Heart left ventricle (tissue), 16 donors: ENCODE data around the gene PPA1. TPM values are rescaled to one million over a fixed set of nuclear protein-coding genes. Genes with fewer than 3 reads are reported as not detected.

Experiments used
- ATAC-seq, 4 donors: fragments of 200-7000 bp; cut with Tn5 transposase; one replicate each; pipeline ENCODE4 v1.9.1; 2020 to 2022; ENCODE audit warnings: moderate library complexity in 4 of 4, mild to moderate bottlenecking in 3 of 4, moderate number of reproducible peaks in 1 of 4
- DNase-seq, 5 donors: peaks; one replicate each; pipeline ENCODE4 v3.0.0-alpha.2; 2020
- H3K27ac ChIP-seq, 12 donors: fragments of 200-600 bp; sonication (generic) in 4 of 12; one replicate each; pipeline versions ENCODE4 v1.5.0 to v1.8.0; 2016 to 2022; ENCODE audit warnings: mild to moderate bottlenecking in 2 of 12
- H3K27me3 ChIP-seq, 9 donors: fragments of 200-600 bp; sonication (generic) in 2 of 9; one replicate each; pipeline versions ENCODE4 v1.5.1 to v1.8.0; 2016 to 2022; ENCODE audit warnings: mild to moderate bottlenecking in 3 of 9
- H3K36me3 ChIP-seq, 9 donors: fragments of 200-600 bp; sonication (generic) in 2 of 9; one replicate each; pipeline versions ENCODE4 v1.5.0 to v1.8.0; 2018 to 2022; ENCODE audit warnings: mild to moderate bottlenecking in 2 of 9
- H3K4me1 ChIP-seq, 12 donors: fragments of 200-600 bp; sonication (generic) in 4 of 12; one replicate each; pipeline versions ENCODE4 v1.5.0 to v1.8.0; 2016 to 2022; ENCODE audit warnings: mild to moderate bottlenecking in 3 of 12
- H3K4me3 ChIP-seq, 12 donors: fragments of 200-600 bp; sonication (generic) in 4 of 12; one replicate each; pipeline versions ENCODE4 v1.5.0 to v1.8.0; 2017 to 2022; ENCODE audit warnings: mild to moderate bottlenecking in 9 of 12, moderate library complexity in 4 of 12
- H3K9me3 ChIP-seq, 12 donors: fragments of 200-600 bp; sonication (generic) in 4 of 12; one replicate each; pipeline versions ENCODE4 v1.5.0 to v1.8.0; 2016 to 2022; ENCODE audit warnings: mild to moderate bottlenecking in 1 of 12
- POLR2A ChIP-seq, 2 donors: fragments of 450-650 bp; IDR thresholded peaks; one replicate each; pipeline ENCODE4 v1.6.1; 2017; ENCODE audit warnings: antibody characterized with exemption in 2 of 2, mild to moderate bottlenecking in 2 of 2, moderate library complexity in 2 of 2
- WGBS, 4 donors: extraction: QIAGEN DNeasy Blood & Tissue Kit in 2 of 4; methylation state at CpG; one replicate each; pipeline versions ENCODE4 v1.1.5 to v1.1.7; 2013 to 2018; 5-methylcytosine and 5-hydroxymethylcytosine counted together
- intact Hi-C, 10 donors: fragments of 100-400 bp; cut with DNase I; formaldehyde crosslinking; loops; one replicate each; pipeline versions ENCODE4 v1.11.1 to v1.14.2; 2022
- polyA plus RNA-seq, 2 donors: library from polyadenylated mRNA; stranded (reverse); fragments of 200-250 nt; gene quantifications; one replicate each; pipeline ENCODE4 v1.2.3, GENCODE V29; 2013
- total RNA-seq, 9 donors: library from RNA; depleted of rRNA in 2 of 9; stranded (reverse); fragments of >200 nt in 2 of 9; fragmentation: NEBNext Ultra II Directional in 3 of 9; extraction: Animal tissue kit (Norgen Biotek cat#: 25700) in 3 of 9; gene quantifications; one replicate each; pipeline versions ENCODE4 v1.1.0 to v1.2.4, GENCODE V29; 2016 to 2023
- TF ChIP-seq, protein P1 (sequence below), 12 donors: fragments of 200-600 bp; sonication (generic) in 4 of 12; IDR thresholded peaks; one replicate each; pipeline versions ENCODE4 v1.5.0 to v1.8.0; 2018 to 2022; ENCODE audit warnings: antibody characterized with exemption in 12 of 12, mild to moderate bottlenecking in 5 of 12
- donor health status: ischemic (EF 13 %, LVEDD 7.1; RV severe dilation, severe dysfunction).
- donor health status: healthy with polysubstance abuse.
- donor health status: DM: no; HTN: yes; CAD: no.
- donor health status: DM: no; HTN: no; CAD: no.
- donor health status: ischemic (EF 25% LVEDD 6.9; RV normal size, moderate dysfunction).
- donor health status: ischemic (EF 25% LVEDD 5.7; RV mildly dilated, moderate dysfunction).
- donor health status: healthy.
- donor health status: DM: yes; HTN: yes; CAD: no.
- donor health status: ischemic (EF 35%, LVEDD 5.7; RV mildly dilated, moderate dysfunction).
- donor health status: nonischemic (EF 11% LVEDD 7.7; RV severe dilation, severe dysfunction).
- donor health status: DM: yes; HTN: yes; CAD: no.
- donor health status: PGD.
- donor health status: ischemic (EF 29% LVEDD 5.4; RV normal size, mild dysfunction).
- donor health status: nonischemic (EF 23%, LVEDD 6.1; RV moderate dilation, normal function).

The PPA1 gene
- total and polyA plus RNA-seq, 11 donors = 61.1 to 151 (median 84.1) TPM

DNA sequence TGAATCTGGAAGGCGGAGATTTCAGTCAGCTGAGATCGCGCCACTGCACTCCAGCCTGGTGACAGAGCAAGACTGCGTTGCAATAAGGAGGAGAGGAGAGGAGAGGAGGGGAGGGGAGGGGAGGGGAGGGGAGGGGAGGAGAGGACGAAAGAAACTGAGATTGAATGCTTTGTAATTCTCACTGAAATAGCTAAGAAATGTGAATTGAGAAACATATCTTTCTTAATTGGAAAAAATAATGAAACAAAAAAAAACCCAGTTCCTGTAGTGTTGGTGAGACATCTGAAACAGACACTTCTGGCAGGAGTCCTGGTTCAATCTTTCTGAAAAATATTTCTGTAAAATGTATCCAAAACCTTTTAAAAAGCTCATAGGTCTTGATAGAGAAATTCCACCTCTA, 26.5 kb downstream of the PPA1 start:
- Histone ChIP-seq H3K4me3 (no peak overlapping the region), H3K27me3 (no peaks in the 10 kb centered on the region), H3K27ac (no peak overlapping the region), H3K4me1 (no peaks in the 10 kb centered on the region), H3K9me3 (no peaks in the 10 kb centered on the region), H3K36me3 (peaks cover 0 to 96% (median 85%) of the 10 kb centered on the region in 9 donors)
- 90 to 96% (median 92%) methylated on average over 5 of the region's 5 CpGs for WGBS, 4 donors
- no peak for DNase-seq
- no peak for TF ChIP-seq POLR2A (IDR thresholded peaks at IDR 0.05)
- TF ChIP-seq, protein P1, sequence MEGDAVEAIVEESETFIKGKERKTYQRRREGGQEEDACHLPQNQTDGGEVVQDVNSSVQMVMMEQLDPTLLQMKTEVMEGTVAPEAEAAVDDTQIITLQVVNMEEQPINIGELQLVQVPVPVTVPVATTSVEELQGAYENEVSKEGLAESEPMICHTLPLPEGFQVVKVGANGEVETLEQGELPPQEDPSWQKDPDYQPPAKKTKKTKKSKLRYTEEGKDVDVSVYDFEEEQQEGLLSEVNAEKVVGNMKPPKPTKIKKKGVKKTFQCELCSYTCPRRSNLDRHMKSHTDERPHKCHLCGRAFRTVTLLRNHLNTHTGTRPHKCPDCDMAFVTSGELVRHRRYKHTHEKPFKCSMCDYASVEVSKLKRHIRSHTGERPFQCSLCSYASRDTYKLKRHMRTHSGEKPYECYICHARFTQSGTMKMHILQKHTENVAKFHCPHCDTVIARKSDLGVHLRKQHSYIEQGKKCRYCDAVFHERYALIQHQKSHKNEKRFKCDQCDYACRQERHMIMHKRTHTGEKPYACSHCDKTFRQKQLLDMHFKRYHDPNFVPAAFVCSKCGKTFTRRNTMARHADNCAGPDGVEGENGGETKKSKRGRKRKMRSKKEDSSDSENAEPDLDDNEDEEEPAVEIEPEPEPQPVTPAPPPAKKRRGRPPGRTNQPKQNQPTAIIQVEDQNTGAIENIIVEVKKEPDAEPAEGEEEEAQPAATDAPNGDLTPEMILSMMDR (IDR thresholded peaks at IDR 0.05) = no peak
- ATAC-seq = no peak
- intact Hi-C loops = no loop called here

DNA sequence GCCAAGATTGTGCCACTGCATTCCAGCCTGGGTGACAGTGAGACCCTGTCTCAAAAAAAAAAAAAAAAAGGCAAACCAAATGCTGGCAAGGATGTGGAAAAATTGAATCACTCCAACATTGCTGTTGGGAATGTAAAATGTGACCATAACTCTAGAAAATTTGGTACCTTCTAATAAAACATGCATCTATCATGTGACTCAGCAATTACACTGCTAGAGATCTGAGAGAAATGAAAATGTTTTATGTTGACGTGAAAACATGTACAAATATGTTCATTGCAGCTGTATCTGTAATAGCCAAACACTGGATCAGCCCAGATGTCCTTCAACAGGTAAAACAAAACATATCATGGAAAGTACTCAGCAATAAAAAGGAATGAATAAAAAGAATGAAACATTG, 32.1 kb downstream of the PPA1 start:
- WGBS, 4 donors = 87 to 97% (median 94%) methylated on average over 1 of the region's 1 CpG
- no peaks in the 10 kb centered on the region for H3K4me1 ChIP-seq
- ATAC-seq (no peak), DNase-seq (no peak)
- TF ChIP-seq POLR2A (IDR thresholded peaks at IDR 0.05) = no peak
- TF ChIP-seq, protein P1 (IDR thresholded peaks at IDR 0.05) = no peak
- no peak overlapping the region for H3K27ac ChIP-seq
- no peak overlapping the region for H3K4me3 ChIP-seq
- no peaks in the 10 kb centered on the region for H3K27me3 ChIP-seq
- H3K9me3 ChIP-seq = peaks cover 0 to 9% (median 2%) of the 10 kb centered on the region in 12 donors
- intact Hi-C loops = no loop called here
- H3K36me3 ChIP-seq = peaks cover 0 to 81% (median 75%) of the 10 kb centered on the region in 9 donors

DNA sequence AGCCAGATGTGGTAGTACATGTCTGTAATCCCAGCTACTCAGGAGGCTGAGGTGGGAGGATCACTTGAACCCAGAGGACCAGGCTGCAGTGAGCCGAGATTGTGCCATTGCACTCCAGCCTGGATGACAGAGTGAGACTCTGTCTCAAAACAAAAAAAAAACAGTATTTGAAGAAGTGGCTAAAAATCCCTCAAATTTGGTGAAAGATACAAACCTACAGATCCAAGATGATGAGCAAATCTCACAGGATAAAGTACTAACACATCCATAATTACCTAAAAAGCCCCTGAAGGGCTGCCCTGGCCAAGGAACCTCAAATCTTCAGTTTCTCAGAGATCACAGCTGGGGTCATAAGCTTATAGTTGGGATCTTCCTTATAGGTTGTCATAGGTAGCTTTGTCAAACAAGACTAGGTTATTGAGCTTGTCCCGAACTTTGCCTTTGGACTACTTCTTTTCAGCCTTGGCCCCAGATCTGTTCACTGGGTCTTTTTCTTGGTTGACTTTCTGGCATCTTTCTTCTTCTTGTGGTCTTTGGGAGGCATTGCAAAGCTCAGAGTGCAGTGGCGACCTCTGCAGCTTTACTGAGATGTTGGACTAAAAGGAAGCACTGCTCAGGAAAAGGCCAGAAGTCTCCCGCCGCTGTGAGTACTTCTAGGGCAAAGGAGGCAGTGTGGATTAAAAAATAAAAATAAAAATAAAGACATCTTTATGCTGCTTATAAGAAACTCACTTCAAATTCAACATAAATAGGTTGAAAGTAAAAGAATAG, 34.3 kb downstream of the PPA1 start:
- no peak for DNase-seq
- no peaks in the 10 kb centered on the region for H3K27me3 ChIP-seq
- peaks cover 0 to 58% (median 53%) of the 10 kb centered on the region in 9 donors for H3K36me3 ChIP-seq
- H3K27ac ChIP-seq = no peak overlapping the region
- intact Hi-C loops = no loop called here
- WGBS, 4 donors = 96 to 99% (median 97%) methylated on average over 5 of the region's 5 CpGs
- no peak for ATAC-seq
- H3K4me3 ChIP-seq = no peak overlapping the region
- peaks cover 0 to 5% (median 0%) of the 10 kb centered on the region in 12 donors for H3K4me1 ChIP-seq
- H3K9me3 ChIP-seq = peaks cover 0 to 9% (median 2%) of the 10 kb centered on the region in 12 donors
- TF ChIP-seq POLR2A (IDR thresholded peaks at IDR 0.05) = no peak
- TF ChIP-seq, protein P1 (IDR thresholded peaks at IDR 0.05) = no peak

DNA sequence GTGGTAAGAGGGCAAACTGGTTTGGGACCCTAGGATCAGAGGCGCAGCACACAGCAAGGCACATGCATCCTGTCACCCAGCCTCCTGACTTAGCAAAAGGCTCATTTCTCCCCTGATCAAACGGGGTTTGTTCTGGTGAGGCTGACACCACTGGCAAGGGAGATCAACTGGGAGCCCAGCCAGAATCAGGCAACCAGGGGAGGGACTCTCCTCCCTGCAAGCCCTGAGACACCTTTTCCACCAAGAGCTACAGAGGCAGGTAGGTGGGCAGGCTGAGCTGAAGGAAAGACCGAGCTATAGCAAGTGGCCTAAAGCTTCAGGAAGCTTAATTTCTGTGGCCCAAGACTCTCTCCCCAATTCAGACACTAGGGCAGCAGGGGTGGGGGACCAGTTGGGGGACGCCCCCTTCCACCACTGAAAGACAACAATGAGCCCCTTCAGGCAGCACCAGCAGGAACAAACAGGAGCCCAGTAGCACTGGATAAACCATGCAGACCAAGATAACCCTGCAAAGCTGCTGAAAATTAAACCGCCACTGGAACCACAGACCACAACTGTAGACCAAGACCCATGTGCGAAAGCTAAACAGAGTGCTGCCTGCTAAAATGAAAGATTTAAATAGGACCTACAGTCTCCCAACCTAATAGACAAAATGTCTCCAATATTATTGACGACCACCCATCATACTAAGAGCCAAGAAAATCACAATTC, 35.8 kb downstream of the PPA1 start:
- H3K4me3 ChIP-seq = no peak overlapping the region
- TF ChIP-seq, protein P1 (IDR thresholded peaks at IDR 0.05) = no peak
- no peak for TF ChIP-seq POLR2A (IDR thresholded peaks at IDR 0.05)
- 81 to 90% (median 85%) methylated on average over 6 to 7 of the region's 7 CpGs for WGBS, 4 donors
- DNase-seq = no peak
- peaks cover 0 to 43% (median 38%) of the 10 kb centered on the region in 9 donors for H3K36me3 ChIP-seq
- H3K4me1 ChIP-seq = peaks cover 0 to 17% (median 0%) of the 10 kb centered on the region in 12 donors
- no peaks in the 10 kb centered on the region for H3K27me3 ChIP-seq
- H3K27ac ChIP-seq = no peak overlapping the region
- peaks cover 0 to 9% (median 2%) of the 10 kb centered on the region in 12 donors for H3K9me3 ChIP-seq
- no peak for ATAC-seq
- intact Hi-C loops = no loop called here
